GM23338 (cell line): ENCODE measurements around the gene TUFT1. TPM values are rescaled to one million over a fixed set of nuclear protein-coding genes. Genes with fewer than 3 reads are reported as not detected.

Experiments
- ATAC-seq: fragments of 200-7000 bp; cut with Tn5 transposase; 3 replicates; pipeline ENCODE4 v1.9.1; 2020
- DNase-seq: peaks from one replicate; pipeline ENCODE4 v3.0.0-alpha.2; 2015; ENCODE audit warnings: low spot score
- H2AFZ ChIP-seq: fragments of 200-600 bp; sonication (generic); 2 replicates; pipeline ENCODE4 v1.8.0; 2016; ENCODE audit warnings: antibody characterized with exemption, mild to moderate bottlenecking, moderate library complexity
- H3F3A ChIP-seq: fragments of 200-600 bp; sonication (generic); replicated peaks from 2 replicates; pipeline ENCODE4 v1.8.0; 2017; ENCODE audit warnings: antibody characterized with exemption, mixed run types, low read depth
- H3K27ac ChIP-seq: fragments of 200-600 bp; sonication (generic); 2 replicates; pipeline ENCODE4 v1.6.1; 2016; ENCODE audit warnings: low read depth
- H3K27me3 ChIP-seq: fragments of 200-600 bp; sonication (generic); 2 replicates; pipeline ENCODE4 v1.8.0; 2016; ENCODE audit warnings: mild to moderate bottlenecking, mixed run types, moderate library complexity; ENCODE audit not compliant: insufficient read depth
- H3K36me3 ChIP-seq: fragments of 200-600 bp; sonication (generic); 2 replicates; pipeline ENCODE4 v1.8.0; 2016; ENCODE audit warnings: mild to moderate bottlenecking; ENCODE audit not compliant: insufficient read depth
- H3K4me1 ChIP-seq: fragments of 200-600 bp; sonication (generic); 2 replicates; pipeline ENCODE4 v1.8.0; 2016; ENCODE audit warnings: mild to moderate bottlenecking, moderate library complexity; ENCODE audit not compliant: insufficient read depth
- H3K4me2 ChIP-seq: fragments of 200-600 bp; sonication (generic); 2 replicates; pipeline ENCODE4 v1.7.1; 2017; ENCODE audit warnings: mixed run types
- H3K4me3 ChIP-seq: fragments of 200-600 bp; sonication (generic); 2 replicates; pipeline ENCODE4 v1.6.1; 2016; ENCODE audit warnings: mixed run types
- H3K79me2 ChIP-seq: fragments of 200-600 bp; sonication (generic); replicated peaks from 2 replicates; pipeline ENCODE4 v1.8.0; 2017; ENCODE audit warnings: mild to moderate bottlenecking; ENCODE audit not compliant: insufficient read depth
- H3K9me2 ChIP-seq: fragments of 200-600 bp; sonication (generic); 2 replicates; pipeline ENCODE4 v1.8.0; 2017; ENCODE audit not compliant: insufficient read depth
- H4K20me1 ChIP-seq: fragments of 200-600 bp; sonication (generic); replicated peaks from 2 replicates; pipeline ENCODE4 v1.8.0; 2017; ENCODE audit warnings: mild to moderate bottlenecking; ENCODE audit not compliant: insufficient read depth
- H3K27ac Mint-ChIP-seq: 2 replicates; pipeline ENCODE4 v1.8.0; 2020; ENCODE audit warnings: inconsistent platforms, mild to moderate bottlenecking, moderate library complexity, mixed read lengths
- H3K27me3 Mint-ChIP-seq: 3 replicates; pipeline ENCODE4 v1.8.0; 2022; ENCODE audit warnings: low read depth, mild to moderate bottlenecking, moderate library complexity, mixed read lengths, inconsistent platforms; ENCODE audit not compliant: insufficient read depth, poor library complexity
- H3K36me3 Mint-ChIP-seq: 3 replicates; pipeline ENCODE4 v1.8.0; 2021; ENCODE audit warnings: low read depth, mild to moderate bottlenecking, inconsistent platforms, moderate library complexity, mixed read lengths
- H3K4me1 Mint-ChIP-seq: 3 replicates; pipeline ENCODE4 v1.8.0; 2020; ENCODE audit warnings: mild to moderate bottlenecking, inconsistent platforms, mixed read lengths
- H3K4me3 Mint-ChIP-seq: 3 replicates; pipeline ENCODE4 v1.8.0; 2021; ENCODE audit warnings: moderate library complexity, mild to moderate bottlenecking, inconsistent platforms, mixed read lengths
- H3K9me3 Mint-ChIP-seq: 3 replicates; pipeline ENCODE4 v1.8.0; 2020; ENCODE audit warnings: moderate library complexity, mild to moderate bottlenecking, inconsistent platforms, mixed read lengths
- CREB1 ChIP-seq: fragments of 250-450 bp; sonication (Bioruptor Pico); IDR thresholded peaks from 2 replicates; pipeline ENCODE4 v1.5.0; 2020; ENCODE audit warnings: low read depth, mild to moderate bottlenecking, moderate library complexity
- CTCF ChIP-seq, 2 experiments: fragments of 200-600 bp in 1 of 2; sonication (generic) in 1 of 2; conservative IDR thresholded peaks; 2 replicates each; pipeline versions ENCODE4 v1.5.1 to v1.6.1; 2016 to 2017; ENCODE audit warnings: antibody characterized with exemption in 2 of 2, low read depth in 2 of 2, mild to moderate bottlenecking in 2 of 2, moderate library complexity in 1 of 2
- EZH2 ChIP-seq: fragments of 200-600 bp; sonication (generic); IDR thresholded peaks from one replicate; pipeline ENCODE4 v1.8.0; 2017; ENCODE audit warnings: antibody characterized with exemption, mild to moderate bottlenecking, low read depth; ENCODE audit not compliant: unreplicated experiment
- EZH2phosphoT487 ChIP-seq: fragments of 200-600 bp; sonication (generic); IDR thresholded peaks from one replicate; pipeline ENCODE4 v1.8.1; 2018; ENCODE audit warnings: antibody characterized with exemption; ENCODE audit not compliant: unreplicated experiment
- JUNB ChIP-seq: IDR thresholded peaks from one replicate; pipeline ENCODE4 v1.6.1; 2016; ENCODE audit warnings: antibody characterized with exemption; ENCODE audit not compliant: unreplicated experiment
- NANOG ChIP-seq: IDR thresholded peaks from 2 replicates; pipeline ENCODE4 v1.6.1; 2016; ENCODE audit warnings: antibody characterized with exemption, borderline replicate concordance
- POLR2AphosphoS5 ChIP-seq: IDR thresholded peaks from 2 replicates; pipeline ENCODE4 v1.6.1; 2016; ENCODE audit warnings: antibody characterized with exemption, low read depth
- REST ChIP-seq: IDR thresholded peaks from one replicate; pipeline ENCODE4 v1.6.1; 2018; ENCODE audit warnings: antibody characterized with exemption; ENCODE audit not compliant: unreplicated experiment
- STAT1 ChIP-seq: IDR thresholded peaks from one replicate; pipeline ENCODE4 v1.6.1; 2016; ENCODE audit warnings: antibody characterized with exemption; ENCODE audit not compliant: unreplicated experiment
- ZNF114 ChIP-seq: fragments of 250-450 bp; sonication (Bioruptor Pico); IDR thresholded peaks from 2 replicates; pipeline ENCODE4 v1.5.0; 2020; ENCODE audit warnings: mild to moderate bottlenecking, moderate library complexity
- ZNF331 ChIP-seq: fragments of 250-450 bp; sonication (Bioruptor Pico); IDR thresholded peaks from 2 replicates; pipeline ENCODE4 v1.5.0; 2020; ENCODE audit warnings: low read depth, mild to moderate bottlenecking, moderate library complexity
- polyA plus RNA-seq: library from polyadenylated mRNA; unstranded; fragments of >200 nt; fragmentation: Nextera tagmentation; extraction: Ambion mirVana; gene quantifications from 2 replicates; pipeline ENCODE4 v1.2.1, GENCODE V29; 2016
- total RNA-seq: library from RNA; depleted of rRNA; stranded (reverse); fragments of >200 nt; shearing (Covaris generic); gene quantifications from 2 replicates; pipeline ENCODE4 v1.2.3, GENCODE V29; 2014
- TF ChIP-seq, protein P1 (sequence below): IDR thresholded peaks from 2 replicates; pipeline ENCODE4 v1.6.1; 2016; ENCODE audit warnings: antibody characterized with exemption

TUFT1 gene
- total and polyA plus RNA-seq, 2 experiments from 2014 or later = 6.0 to 11.9 TPM

GRCh38 chr1:151547900-151548230 lies 7.8 kb downstream of the TUFT1 start (continued):
- no peak for TF ChIP-seq EZH2
- TF ChIP-seq JUNB = no peak
- no peak for TF ChIP-seq REST
- TF ChIP-seq CTCF (conservative IDR thresholded peaks at IDR 0.05; ENCODE audit: low read depth in 2 of 2) = no peak
- TF ChIP-seq STAT1 = no peak
- no peak for TF ChIP-seq ZNF114 (CRISPR knock-in tag)
- no peak for TF ChIP-seq NANOG
- TF ChIP-seq POLR2AphosphoS5 = no peak
- TF ChIP-seq, protein P1, sequence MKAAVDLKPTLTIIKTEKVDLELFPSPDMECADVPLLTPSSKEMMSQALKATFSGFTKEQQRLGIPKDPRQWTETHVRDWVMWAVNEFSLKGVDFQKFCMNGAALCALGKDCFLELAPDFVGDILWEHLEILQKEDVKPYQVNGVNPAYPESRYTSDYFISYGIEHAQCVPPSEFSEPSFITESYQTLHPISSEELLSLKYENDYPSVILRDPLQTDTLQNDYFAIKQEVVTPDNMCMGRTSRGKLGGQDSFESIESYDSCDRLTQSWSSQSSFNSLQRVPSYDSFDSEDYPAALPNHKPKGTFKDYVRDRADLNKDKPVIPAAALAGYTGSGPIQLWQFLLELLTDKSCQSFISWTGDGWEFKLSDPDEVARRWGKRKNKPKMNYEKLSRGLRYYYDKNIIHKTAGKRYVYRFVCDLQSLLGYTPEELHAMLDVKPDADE = no peak

GRCh38 chr1:151549199-151549598 lies 9.1 kb downstream of the TUFT1 start:
- peaks cover 9% of the 10 kb centered on the region for H3K4me1 ChIP-seq
- no peaks in the 10 kb centered on the region for H3K27me3 ChIP-seq
- DNase-seq = no peak
- no peaks in the 10 kb centered on the region for H3F3A ChIP-seq
- Mint-ChIP-seq H3K4me1 (peaks cover 24% of the 10 kb centered on the region), H3K9me3 (no peaks in the 10 kb centered on the region), H3K4me3 (no peak overlapping the region), H3K27ac (no peak overlapping the region), H3K36me3 (no peaks in the 10 kb centered on the region; the same call in 2 of the 3 replicates), H3K27me3 (peaks cover 4% of the 10 kb centered on the region)
- 0 out of 2 replicates have a peak overlapping the region, but pooled peaks have one; percentile 24 for H3K27ac ChIP-seq
- H3K36me3 ChIP-seq = no peaks in the 10 kb centered on the region
- H4K20me1 ChIP-seq = peaks cover 11% of the 10 kb centered on the region; the same call in 1 of the 2 replicates
- no peak for ATAC-seq
- peaks cover 68% of the 10 kb centered on the region for H3K79me2 ChIP-seq
- no peak overlapping the region for H2AFZ ChIP-seq
- H3K9me2 ChIP-seq = no peaks in the 10 kb centered on the region
- no peak overlapping the region for H3K4me3 ChIP-seq
- H3K4me2 ChIP-seq = no peak overlapping the region
- TF ChIP-seq EZH2phosphoT487 = no peak
- no peak for TF ChIP-seq STAT1
- TF ChIP-seq ZNF331 (CRISPR knock-in tag) = no peak
- TF ChIP-seq, protein P1 = no peak
- no peak for TF ChIP-seq CTCF (conservative IDR thresholded peaks at IDR 0.05; ENCODE audit: low read depth in 2 of 2)
- TF ChIP-seq JUNB = no peak
- no peak for TF ChIP-seq POLR2AphosphoS5
- no peak for TF ChIP-seq EZH2
- TF ChIP-seq CREB1 (CRISPR knock-in tag) = no peak
